CD4-positive, alpha-beta memory T cell (primary cell): Measurements from ENCODE around the gene GRIK2. TPM values are rescaled to one million over a fixed set of nuclear protein-coding genes. Genes with fewer than 3 reads are reported as not detected.

Source experiments
- CTCF ChIA-PET: fragments of 350-600 bp; sonication (Branson Sonifier 250); formaldehyde crosslinking; loops from one replicate; lab custom pipeline; 2021; ENCODE audit warnings: inconsistent platforms; ENCODE audit not compliant: partially characterized antibody; lab: Charles Lee
- POLR2A ChIA-PET: fragments of 350-600 bp; sonication (Branson Sonifier 250); formaldehyde crosslinking; loops from one replicate; lab custom pipeline; 2021; ENCODE audit not compliant: partially characterized antibody; lab: Charles Lee
- DNase-seq, 5 donors: peaks; one replicate each; pipeline versions ENCODE4 v3.0.0 to v3.0.0-alpha.2; 2020 to 2022; ENCODE audit warnings: mixed read lengths in 1 of 5
- H3K27ac ChIP-seq: one replicate; pipeline ENCODE4 v1.7.0; 2013; ENCODE audit warnings: low read depth, low read length
- H3K27me3 ChIP-seq: 2 replicates; pipeline ENCODE4 v1.7.0; 2013; ENCODE audit warnings: mild to moderate bottlenecking, low read length, moderate library complexity; ENCODE audit not compliant: insufficient read depth
- H3K36me3 ChIP-seq: 2 replicates; pipeline ENCODE4 v1.7.0; 2013; ENCODE audit warnings: mild to moderate bottlenecking, low read length, moderate library complexity; ENCODE audit not compliant: insufficient read depth
- H3K4me1 ChIP-seq: 2 replicates; pipeline ENCODE4 v1.7.0; 2013; ENCODE audit warnings: mild to moderate bottlenecking, low read length, moderate library complexity; ENCODE audit not compliant: insufficient read depth
- H3K4me3 ChIP-seq, 2 donors: one replicate each; pipeline ENCODE4 v1.7.0; 2013; ENCODE audit warnings: low read length in 2 of 2, mild to moderate bottlenecking in 1 of 2
- H3K9me3 ChIP-seq, 2 donors: one replicate each; pipeline ENCODE4 v1.7.0; 2013; ENCODE audit warnings: low read length in 2 of 2, control low read depth in 1 of 2; ENCODE audit not compliant: control insufficient read depth in 1 of 2
- H3K27ac Mint-ChIP-seq, 7 donors: one replicate each; pipeline ENCODE4 v1.8.0; 2020 to 2021; ENCODE audit warnings: mixed read lengths in 7 of 7, mild to moderate bottlenecking in 6 of 7, inconsistent platforms in 3 of 7, moderate library complexity in 3 of 7
- H3K27me3 Mint-ChIP-seq, 2 donors: one replicate each; pipeline ENCODE4 v1.8.0; 2020 to 2021; ENCODE audit warnings: mixed read lengths in 2 of 2
- H3K36me3 Mint-ChIP-seq, 2 donors: one replicate each; pipeline ENCODE4 v1.8.0; 2020 to 2021; ENCODE audit warnings: mixed read lengths in 2 of 2, inconsistent platforms in 1 of 2, mild to moderate bottlenecking in 1 of 2
- H3K4me1 Mint-ChIP-seq, 4 donors: one replicate each; pipeline ENCODE4 v1.8.0; 2020 to 2021; ENCODE audit warnings: mixed read lengths in 4 of 4, mild to moderate bottlenecking in 1 of 4
- H3K4me3 Mint-ChIP-seq, 8 donors: one replicate each; pipeline ENCODE4 v1.8.0; 2020 to 2021; ENCODE audit warnings: mixed read lengths in 8 of 8, mild to moderate bottlenecking in 7 of 8, moderate library complexity in 6 of 8, inconsistent platforms in 3 of 8
- H3K9me3 Mint-ChIP-seq, 8 donors: one replicate each; pipeline ENCODE4 v1.8.0; 2020 to 2021; ENCODE audit warnings: mixed read lengths in 8 of 8, mild to moderate bottlenecking in 5 of 8, inconsistent platforms in 3 of 8, moderate library complexity in 1 of 8
- intact Hi-C: fragments of 100-400 bp; cut with micrococcal nuclease; formaldehyde crosslinking; loops from one replicate; pipeline ENCODE4 v1.15.1; 2023
- polyA plus RNA-seq, 2 donors: library from polyadenylated mRNA; unstranded; fragments of 300-500 nt; fragmentation: Illumina TruSeq; gene quantifications; one replicate each; pipeline ENCODE4 v1.2.3, GENCODE V29; 2021
- total RNA-seq, 2 experiments: library from RNA; stranded (reverse); gene quantifications; one replicate each; pipeline ENCODE4 v1.2.3, GENCODE V29; 2021

The GRIK2 gene
- total and polyA plus RNA-seq, 4 experiments from 2014 or later: not detected

DNA sequence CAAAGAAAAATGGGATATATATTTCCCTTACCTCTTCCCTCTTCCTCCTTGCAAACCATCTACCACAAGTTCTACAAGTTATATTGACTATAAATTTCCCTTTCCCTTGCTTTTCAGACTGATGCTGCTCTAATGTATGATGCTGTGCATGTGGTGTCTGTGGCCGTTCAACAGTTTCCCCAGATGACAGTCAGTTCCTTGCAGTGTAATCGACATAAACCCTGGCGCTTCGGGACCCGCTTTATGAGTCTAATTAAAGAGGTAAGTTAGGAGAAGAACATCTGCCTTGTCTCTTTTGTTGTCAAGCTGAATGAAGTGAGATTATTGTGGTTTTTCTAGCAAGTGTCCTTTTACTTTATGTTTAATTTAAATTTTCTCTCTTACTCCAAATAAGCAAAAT lies 406.0 kb downstream of the GRIK2 start:
- intact Hi-C loops: no loop called here
- Mint-ChIP-seq H3K27ac (no peak overlapping the region), H3K36me3 (no peaks in the 10 kb centered on the region), H3K9me3 (peaks cover 0 to 7% (median under 1%) of the 10 kb centered on the region in 8 donors), H3K27me3 (no peaks in the 10 kb centered on the region), H3K4me3 (no peak overlapping the region), H3K4me1 (no peaks in the 10 kb centered on the region)
- no peak for DNase-seq
- Histone ChIP-seq H3K9me3 (no peaks in the 10 kb centered on the region), H3K36me3 (no peaks in the 10 kb centered on the region), H3K4me3 (no peak overlapping the region), H3K27ac (no peak overlapping the region), H3K4me1 (no peaks in the 10 kb centered on the region), H3K27me3 (no peaks in the 10 kb centered on the region)
- POLR2A ChIA-PET: no interaction called here
- CTCF ChIA-PET: no interaction called here

DNA sequence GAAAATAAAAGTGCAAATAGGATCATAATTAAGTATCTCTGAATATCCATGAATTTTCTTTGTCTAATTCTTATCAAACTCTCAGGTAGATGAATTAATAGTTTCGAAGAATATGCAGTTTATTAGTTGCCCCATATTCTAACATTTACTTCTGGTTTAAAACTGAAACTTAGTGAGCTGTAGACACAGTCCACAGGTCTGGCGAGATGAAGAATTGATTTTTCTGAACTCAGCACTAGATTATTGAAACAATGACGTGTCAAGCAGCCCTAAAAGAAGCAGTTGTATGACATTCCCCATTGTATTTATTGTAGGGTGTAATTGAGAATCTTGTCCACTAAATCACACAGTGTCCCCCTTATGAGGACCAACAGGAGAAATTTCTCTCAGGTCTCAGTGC lies 407.1 kb downstream of the GRIK2 start:
- intact Hi-C loops: no loop called here
- H3K27me3 ChIP-seq: no peaks in the 10 kb centered on the region
- ChIA-PET POLR2A (no interaction called here), CTCF (no interaction called here)
- no peak overlapping the region for H3K27ac ChIP-seq
- H3K4me3 ChIP-seq: no peak overlapping the region
- Mint-ChIP-seq H3K27ac (no peak overlapping the region), H3K4me1 (no peaks in the 10 kb centered on the region), H3K36me3 (no peaks in the 10 kb centered on the region), H3K27me3 (no peaks in the 10 kb centered on the region), H3K9me3 (peaks cover 0 to 2% (median 0%) of the 10 kb centered on the region in 8 donors), H3K4me3 (no peak overlapping the region)
- no peak for DNase-seq
- H3K36me3 ChIP-seq: no peaks in the 10 kb centered on the region
- H3K4me1 ChIP-seq: no peaks in the 10 kb centered on the region
- no peaks in the 10 kb centered on the region for H3K9me3 ChIP-seq

DNA sequence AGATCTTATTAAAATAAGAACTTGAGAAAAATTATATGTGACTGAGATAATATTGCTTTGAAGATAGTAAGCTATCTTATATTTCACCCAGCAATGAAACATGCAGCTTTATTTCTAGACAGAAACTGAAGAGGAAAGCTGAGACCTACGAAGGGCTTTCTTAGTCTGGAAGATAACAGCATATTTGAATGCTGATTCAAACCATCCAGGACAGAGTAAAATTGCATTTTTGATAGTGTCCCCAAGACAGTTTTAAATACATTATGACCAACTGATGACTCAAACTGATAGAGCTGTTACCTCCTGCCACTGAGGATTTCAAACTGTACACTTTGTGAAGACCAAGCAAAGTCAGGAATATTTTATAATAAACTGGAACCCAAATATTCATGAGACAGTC lies 409.6 kb downstream of the GRIK2 start:
- ChIA-PET CTCF (no interaction called here), POLR2A (no interaction called here)
- Mint-ChIP-seq H3K4me1 (no peaks in the 10 kb centered on the region), H3K4me3 (no peak overlapping the region), H3K9me3 (peaks cover 0 to 2% (median 0%) of the 10 kb centered on the region in 8 donors), H3K27ac (no peak overlapping the region), H3K36me3 (no peaks in the 10 kb centered on the region), H3K27me3 (no peaks in the 10 kb centered on the region)
- intact Hi-C loops: no loop called here
- H3K9me3 ChIP-seq: no peaks in the 10 kb centered on the region
- DNase-seq: no peak
- no peak overlapping the region for H3K4me3 ChIP-seq
- H3K4me1 ChIP-seq: no peaks in the 10 kb centered on the region
- no peak overlapping the region for H3K27ac ChIP-seq
- no peaks in the 10 kb centered on the region for H3K27me3 ChIP-seq
- H3K36me3 ChIP-seq: no peaks in the 10 kb centered on the region

DNA sequence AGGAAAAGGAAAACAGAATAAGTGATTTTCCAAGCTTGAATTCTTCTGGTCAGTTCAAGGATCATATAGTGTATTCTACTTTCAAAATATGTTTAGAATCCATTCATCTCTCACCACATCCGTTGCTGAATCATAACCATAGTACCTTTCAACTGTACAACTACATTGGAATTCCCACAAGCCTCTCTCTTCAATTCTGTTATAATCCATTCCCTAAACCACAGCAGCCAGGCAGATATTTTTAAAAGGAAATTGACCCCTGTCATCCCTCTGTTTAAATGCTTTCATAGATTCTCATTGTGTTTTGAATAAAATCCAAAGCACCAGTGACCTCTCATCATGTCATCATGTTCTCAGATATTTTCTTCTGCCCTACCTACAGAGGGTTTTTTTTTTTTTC lies 412.7 kb downstream of the GRIK2 start:
- Mint-ChIP-seq H3K27ac (no peak overlapping the region), H3K4me1 (no peaks in the 10 kb centered on the region), H3K9me3 (peaks cover 0 to 4% (median under 1%) of the 10 kb centered on the region in 8 donors), H3K4me3 (no peak overlapping the region), H3K27me3 (no peaks in the 10 kb centered on the region), H3K36me3 (no peaks in the 10 kb centered on the region)
- no peaks in the 10 kb centered on the region for H3K4me1 ChIP-seq
- DNase-seq: no peak
- CTCF ChIA-PET: no interaction called here
- no peak overlapping the region for H3K4me3 ChIP-seq
- no peaks in the 10 kb centered on the region for H3K9me3 ChIP-seq
- no peaks in the 10 kb centered on the region for H3K36me3 ChIP-seq
- POLR2A ChIA-PET: no interaction called here
- no peak overlapping the region for H3K27ac ChIP-seq
- H3K27me3 ChIP-seq: no peaks in the 10 kb centered on the region
- intact Hi-C loops: no loop called here

DNA sequence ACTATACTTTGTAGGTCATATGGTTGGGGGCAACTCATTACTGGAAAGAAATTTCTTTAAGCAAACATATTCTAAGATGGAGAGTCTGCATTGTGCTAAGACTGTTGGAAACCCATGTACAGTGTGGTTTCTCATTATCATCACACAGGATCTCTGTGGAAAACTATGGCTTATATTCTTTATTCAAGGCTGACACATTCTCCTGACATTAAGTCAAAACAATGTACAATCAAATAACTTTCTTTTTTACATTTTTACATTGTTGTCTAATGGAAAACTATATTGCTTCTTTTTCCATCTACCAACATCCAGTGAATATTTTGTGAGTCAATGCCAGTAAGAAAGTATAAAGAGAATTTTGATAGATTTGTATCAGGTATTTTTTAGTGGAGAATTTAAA lies 417.6 kb downstream of the GRIK2 start:
- Histone ChIP-seq H3K27me3 (no peaks in the 10 kb centered on the region), H3K9me3 (no peaks in the 10 kb centered on the region), H3K4me3 (no peak overlapping the region), H3K27ac (no peak overlapping the region), H3K4me1 (no peaks in the 10 kb centered on the region), H3K36me3 (no peaks in the 10 kb centered on the region)
- H3K36me3 Mint-ChIP-seq: no peaks in the 10 kb centered on the region
- intact Hi-C loops: no loop called here
- DNase-seq: no peak
- POLR2A ChIA-PET: no interaction called here
- no peak overlapping the region for H3K4me3 Mint-ChIP-seq
- H3K27ac Mint-ChIP-seq: no peak overlapping the region
- H3K9me3 Mint-ChIP-seq: peaks cover 0 to 4% (median under 1%) of the 10 kb centered on the region in 8 donors
- H3K27me3 Mint-ChIP-seq: no peaks in the 10 kb centered on the region
- CTCF ChIA-PET: no interaction called here
- no peaks in the 10 kb centered on the region for H3K4me1 Mint-ChIP-seq

DNA sequence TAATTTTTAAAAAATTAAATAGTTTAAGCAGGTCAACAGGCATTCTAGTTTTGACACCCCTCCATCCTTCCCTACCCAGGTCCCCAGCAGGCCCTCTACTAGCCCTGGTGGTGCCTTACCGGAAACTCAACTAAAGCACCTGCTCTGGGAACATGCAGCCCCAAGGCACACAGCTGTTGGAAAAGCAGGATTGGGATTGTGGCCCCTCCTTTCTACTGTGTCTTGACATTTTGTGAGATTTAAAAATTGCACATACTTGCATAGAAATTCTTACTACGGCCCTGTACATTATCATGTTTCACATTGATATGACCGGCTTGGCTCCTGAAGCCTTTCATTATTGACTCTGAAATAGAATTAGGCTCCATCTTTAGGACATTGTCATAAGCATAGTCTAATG lies 423.2 kb downstream of the GRIK2 start:
- Mint-ChIP-seq H3K9me3 (peaks cover 0 to 3% (median under 1%) of the 10 kb centered on the region in 8 donors), H3K4me3 (no peak overlapping the region), H3K36me3 (no peaks in the 10 kb centered on the region), H3K27ac (no peak overlapping the region), H3K4me1 (no peaks in the 10 kb centered on the region), H3K27me3 (no peaks in the 10 kb centered on the region)
- ChIA-PET CTCF (no interaction called here), POLR2A (no interaction called here)
- Histone ChIP-seq H3K4me3 (no peak overlapping the region), H3K36me3 (no peaks in the 10 kb centered on the region), H3K9me3 (no peaks in the 10 kb centered on the region), H3K4me1 (no peaks in the 10 kb centered on the region), H3K27ac (no peak overlapping the region), H3K27me3 (no peaks in the 10 kb centered on the region)
- intact Hi-C loops: no loop called here
- DNase-seq: no peak

DNA sequence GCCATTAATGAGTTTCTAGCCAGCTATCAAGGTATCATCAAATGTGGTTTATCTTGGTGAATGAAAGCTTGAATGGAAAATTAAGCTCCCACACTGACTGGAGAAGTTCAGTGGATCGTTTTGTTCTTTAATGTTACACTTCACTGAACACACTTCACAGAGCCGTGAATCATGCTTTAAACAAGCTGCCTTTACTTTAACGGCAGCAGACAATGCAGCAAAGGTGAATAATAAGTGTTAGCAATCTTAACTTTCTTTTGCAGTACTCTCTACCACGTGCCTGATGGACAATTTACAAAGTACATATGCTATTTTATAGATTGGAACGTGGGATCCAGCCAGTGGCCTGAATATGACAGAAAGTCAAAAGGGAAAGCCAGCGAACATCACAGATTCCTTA lies 424.5 kb downstream of the GRIK2 start:
- Mint-ChIP-seq H3K36me3 (no peaks in the 10 kb centered on the region), H3K4me1 (no peaks in the 10 kb centered on the region), H3K9me3 (peaks cover 0 to 5% (median 2%) of the 10 kb centered on the region in 8 donors), H3K27ac (no peak overlapping the region), H3K4me3 (no peak overlapping the region), H3K27me3 (no peaks in the 10 kb centered on the region)
- Histone ChIP-seq H3K36me3 (no peaks in the 10 kb centered on the region), H3K9me3 (no peaks in the 10 kb centered on the region), H3K4me3 (no peak overlapping the region), H3K4me1 (no peaks in the 10 kb centered on the region), H3K27me3 (no peaks in the 10 kb centered on the region), H3K27ac (no peak overlapping the region)
- ChIA-PET CTCF (no interaction called here), POLR2A (no interaction called here)
- intact Hi-C loops: no loop called here
- no peak for DNase-seq
